Activated T-cell treated with anti-CD3 and anti-CD28 coated beads for 24 hours (primary cell): ENCODE data around the gene TRMT2A.
"Not testable (repeated sequence)": the region's sequence is repeated elsewhere in the genome, so short reads cannot be mapped to it uniquely, and the experiment has no call there.

ENCODE experiments used
- DNase-seq: peaks from one replicate; pipeline ENCODE4 v3.0.0-alpha.2; 2020; ENCODE audit warnings: low read depth

TRMT2A gene

DNA sequence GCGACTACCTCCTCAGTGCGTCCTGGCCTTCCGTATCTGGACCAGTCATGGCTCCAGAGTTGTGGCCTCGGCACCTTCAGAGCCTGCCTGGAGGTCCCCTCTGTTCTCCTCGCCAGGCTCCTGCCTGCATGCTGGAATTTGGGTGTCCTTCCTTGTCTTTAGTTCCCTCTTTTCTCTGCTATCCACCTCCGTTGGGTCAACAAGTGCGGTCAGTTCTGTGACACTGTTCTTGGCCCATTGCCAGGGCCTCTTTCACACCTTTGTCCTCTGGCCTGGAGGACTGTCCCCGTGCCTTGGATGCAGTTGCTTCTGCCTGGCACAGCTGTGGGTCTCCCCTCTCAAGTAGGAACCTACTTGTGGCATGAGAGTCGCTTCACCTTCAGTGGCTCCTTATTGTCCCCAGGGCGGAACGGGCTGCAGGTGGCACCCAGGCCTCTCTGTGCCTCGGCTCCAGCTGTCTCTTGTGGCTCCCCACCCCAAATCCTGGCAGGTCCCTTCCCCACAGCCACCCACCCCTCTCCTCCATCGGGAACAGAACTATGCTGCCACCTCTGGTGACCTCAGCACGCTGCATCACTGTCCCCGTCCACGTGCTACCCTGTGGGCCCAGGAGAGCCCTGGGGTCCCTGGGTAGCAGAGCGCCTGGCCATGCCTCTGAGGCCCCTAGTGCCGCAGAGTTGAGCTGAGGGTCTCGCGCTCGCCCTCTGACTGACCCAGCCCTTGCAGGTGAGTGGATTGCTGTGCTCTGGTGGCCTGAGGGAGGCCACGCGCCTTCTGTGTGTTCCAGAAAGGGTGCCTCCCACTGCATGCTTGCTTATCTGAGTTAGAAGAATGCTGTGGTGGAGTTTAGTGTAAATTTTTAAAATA, 32.2 kb downstream of the TRMT2A start:
- no peak for DNase-seq

DNA sequence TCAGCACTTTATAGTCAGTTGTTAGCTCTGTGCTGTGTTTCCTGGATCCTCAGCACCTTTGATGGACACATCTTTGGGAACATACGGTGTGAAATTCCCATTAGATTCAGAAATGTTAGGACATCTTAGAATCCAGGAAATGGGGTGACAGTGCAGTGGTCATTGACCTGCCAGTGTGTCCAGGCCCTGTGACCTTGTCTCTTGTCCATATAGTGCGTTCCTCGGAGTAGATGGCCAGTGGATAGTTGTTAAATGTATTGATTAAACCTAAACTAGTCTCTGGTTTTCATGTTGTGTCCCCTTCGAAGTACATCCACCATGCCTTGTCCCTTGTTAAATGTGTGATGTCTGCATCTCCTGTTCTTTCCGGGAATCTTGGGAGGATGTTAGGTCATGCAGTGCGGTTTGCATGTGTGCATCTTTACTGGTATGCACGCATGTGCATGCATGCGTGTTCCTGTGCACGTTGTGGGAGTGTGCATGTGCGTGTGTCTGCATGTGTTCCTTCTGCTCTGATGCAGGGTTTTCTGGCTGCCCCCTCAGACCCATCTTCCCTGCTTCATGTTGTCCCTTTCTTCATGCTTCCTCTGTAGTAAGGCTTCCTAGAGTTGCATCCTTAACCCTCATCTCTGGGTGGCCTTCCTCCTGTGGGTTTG, 33.0 kb downstream of the TRMT2A start:
- DNase-seq: no peak

DNA sequence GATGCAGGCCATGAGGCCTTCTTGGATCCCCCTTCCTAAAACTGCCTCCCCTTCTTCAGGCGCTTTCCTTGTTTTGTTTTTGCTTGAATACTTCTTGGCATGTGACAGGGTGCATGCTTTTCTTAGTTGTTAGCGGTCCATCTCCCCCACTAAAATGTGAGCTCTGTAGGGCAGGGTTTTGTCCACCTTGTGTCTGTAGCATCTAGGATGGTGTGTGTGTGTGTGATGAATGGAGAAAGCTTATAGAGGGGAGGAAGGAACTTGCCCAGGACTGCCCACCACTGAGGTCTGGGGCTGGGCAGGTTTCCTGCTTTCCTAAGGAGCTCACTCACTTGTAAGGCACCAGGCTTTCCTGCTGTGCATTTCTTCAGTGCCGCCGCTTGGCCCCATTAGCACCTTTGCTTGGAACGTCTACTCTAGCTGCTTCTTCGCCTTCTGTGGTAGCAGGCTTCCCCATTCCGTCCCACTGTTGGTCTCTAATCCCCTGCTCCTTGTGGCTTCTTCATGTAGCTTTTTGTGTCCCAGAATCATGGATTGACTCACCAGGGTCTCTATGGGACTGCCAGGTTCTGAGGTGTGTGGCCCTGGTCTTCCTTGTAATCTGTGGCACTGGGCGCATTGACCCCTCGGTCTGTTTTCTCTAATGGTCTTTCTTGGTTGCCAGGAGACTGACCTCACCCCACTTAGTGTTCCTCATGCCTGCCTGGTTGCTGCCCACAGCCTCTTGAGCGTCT, 33.7 kb downstream of the TRMT2A start:
- no peak for DNase-seq

- no peak for DNase-seq
These were observed 36.0 kb downstream of the TRMT2A start for GRCh38 chr22:20080776-20081654.

DNA sequence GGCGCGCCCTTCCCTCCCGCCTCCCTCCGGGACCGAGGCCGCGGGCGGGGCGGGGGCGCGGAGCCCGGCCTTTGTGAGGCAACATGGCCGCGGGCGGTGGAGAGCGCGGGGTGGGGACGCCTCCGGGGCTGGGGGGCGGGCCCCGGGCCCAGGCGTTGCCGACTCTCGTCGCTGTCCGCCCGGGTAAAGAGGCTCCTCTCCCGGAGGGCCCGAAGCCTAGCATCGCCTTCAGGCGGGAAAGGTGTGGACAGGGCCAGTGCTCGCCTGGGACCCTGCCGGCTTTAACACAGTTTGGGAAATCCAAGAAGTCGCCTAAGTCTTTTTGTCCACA, 36.6 kb downstream of the TRMT2A start:
- peak; percentile 61 for DNase-seq

GRCh38 chr22:20079745-20080444, 37.1 kb downstream of the TRMT2A start, which contains the start of gene DGCR8:
Gene DGCR8, plus strand, starts transcription at chr22:20080241. Its CDS starts 5,723 bp downstream, at chr22:20085964.
- DNase-seq: peak; percentile 68

- no peak for DNase-seq
These were observed 40.3 kb downstream of the TRMT2A start for GRCh38 chr22:20076627-20077172.

- no peak for DNase-seq
These were observed 45.5 kb downstream of the TRMT2A start for GRCh38 chr22:20071524-20071972.

DNA sequence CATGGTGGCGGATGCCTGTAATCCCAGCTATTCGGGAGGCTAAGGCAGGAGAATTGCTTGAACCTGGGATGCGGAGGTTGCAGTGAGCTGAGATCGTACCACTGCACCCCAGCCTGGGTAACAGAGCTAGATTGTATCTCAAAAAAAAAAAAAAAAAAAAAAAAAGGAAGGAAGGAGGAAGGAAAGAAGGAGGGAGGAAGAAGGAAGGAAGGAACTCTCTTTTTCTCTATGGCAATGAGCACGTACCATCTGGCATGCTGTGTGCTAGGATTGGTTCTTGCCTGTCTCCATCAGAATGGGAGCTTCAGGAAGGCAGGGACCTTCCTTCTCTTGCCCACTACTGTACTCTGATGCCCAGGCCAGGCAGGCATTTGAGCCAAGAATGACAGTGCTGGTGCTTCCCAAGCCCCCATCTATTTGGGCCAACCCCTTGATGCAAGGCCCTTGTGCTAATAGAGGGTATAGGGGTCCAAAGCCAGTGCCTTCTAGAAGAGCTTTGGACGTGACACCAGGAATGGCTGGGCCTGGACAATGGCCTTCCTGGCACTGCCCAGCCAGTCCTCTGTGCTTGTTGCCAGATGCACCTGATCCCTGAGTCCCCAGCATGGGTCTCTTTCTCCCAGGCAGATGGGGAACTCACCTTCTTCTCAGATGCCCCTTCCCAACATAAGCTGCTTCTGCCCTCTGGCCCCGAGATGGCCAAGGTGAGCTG, 47.5 kb downstream of the TRMT2A start:
- no peak for DNase-seq

DNA sequence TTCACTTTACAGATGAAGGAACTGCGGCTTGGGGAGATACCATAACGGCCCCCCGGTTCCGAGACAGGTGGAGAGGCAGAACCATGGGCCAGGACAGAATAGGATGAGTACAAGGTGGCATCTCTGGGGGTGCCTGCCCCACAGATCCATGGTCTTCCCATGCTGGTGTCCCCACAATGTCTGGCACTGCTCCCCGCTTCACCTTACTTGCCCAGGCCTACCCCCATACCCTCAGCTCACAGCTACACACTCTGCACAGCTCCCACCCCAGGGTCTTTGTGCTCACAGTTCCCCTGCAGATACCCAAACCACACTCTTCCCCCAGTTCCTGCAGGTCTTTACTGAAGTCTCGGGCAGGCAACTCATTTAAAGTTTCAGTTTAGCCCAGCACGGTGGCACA, 48.4 kb downstream of the TRMT2A start:
- no peak for DNase-seq

- not testable (repeated sequence) for DNase-seq
These were observed 49.7 kb downstream of the TRMT2A start for GRCh38 chr22:20067384-20067682.

GRCh38 chr22:20066617-20067383, 50.2 kb downstream of the TRMT2A start:
- no peak for DNase-seq

DNA sequence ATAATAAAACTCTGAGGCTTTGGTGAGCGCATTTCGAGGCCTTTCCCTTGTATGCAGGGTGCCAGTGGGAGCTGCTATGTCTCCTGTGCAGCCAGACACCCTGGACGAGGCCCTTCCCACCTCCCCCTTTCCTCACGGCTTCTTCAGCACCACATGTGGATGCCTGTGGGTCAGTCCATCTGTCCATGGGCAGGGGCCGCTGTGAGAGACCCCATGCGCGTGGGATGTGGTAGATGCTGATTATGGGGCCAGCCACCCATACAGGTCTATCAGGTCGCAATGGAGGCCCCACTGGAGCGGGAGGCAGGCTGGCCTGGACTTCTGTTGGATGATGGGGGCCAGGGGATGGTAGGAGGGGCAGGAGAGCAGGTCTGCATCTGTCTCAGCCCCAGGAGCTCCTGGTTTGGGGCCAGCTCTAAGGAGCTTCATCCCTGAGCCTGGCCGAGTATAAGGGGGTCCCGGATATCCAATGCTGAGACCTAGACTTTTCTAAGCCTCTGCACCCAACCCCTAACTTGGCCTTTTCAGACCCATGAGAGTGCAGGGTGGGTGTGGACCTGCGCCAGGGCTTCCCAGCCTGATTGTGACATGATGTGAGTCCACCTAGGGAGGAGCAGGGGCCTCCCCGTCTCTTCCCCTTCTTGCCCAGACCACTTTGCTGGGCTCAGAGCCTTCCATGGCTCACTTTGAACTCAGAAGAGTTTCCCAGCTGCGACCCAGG, 51.0 kb downstream of the TRMT2A start:
- no peak for DNase-seq

DNA sequence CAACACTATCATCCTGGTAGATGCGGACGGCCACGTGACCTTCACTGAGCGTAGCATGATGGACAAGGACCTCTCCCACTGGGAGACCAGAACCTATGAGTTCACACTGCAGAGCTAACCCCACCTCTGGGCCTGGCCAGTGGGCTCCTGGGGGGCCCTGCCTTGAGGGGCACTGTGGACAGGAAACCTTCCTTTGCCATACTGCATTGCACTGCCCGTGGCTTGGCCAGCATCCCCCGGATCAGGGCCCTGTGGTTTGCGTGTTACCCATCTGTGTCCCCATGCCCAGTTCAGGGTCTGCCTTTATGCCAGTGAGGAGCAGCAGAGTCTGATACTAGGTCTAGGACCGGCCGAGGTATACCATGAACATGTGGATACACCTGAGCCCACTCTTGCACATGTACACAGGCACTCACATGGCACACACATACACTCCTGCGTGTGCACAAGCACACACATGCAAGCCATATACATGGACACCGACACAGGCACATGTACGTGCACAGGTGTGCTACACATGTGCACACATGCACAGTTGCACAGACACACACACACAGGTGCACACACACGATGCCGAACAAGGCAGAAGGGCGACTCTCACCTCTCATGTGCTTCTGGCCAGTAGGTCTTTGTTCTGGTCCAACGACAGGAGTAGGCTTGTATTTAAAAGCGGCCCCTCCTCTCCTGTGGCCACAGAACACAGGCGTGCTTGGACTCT, 52.3 kb downstream of the TRMT2A start:
- DNase-seq: no peak

GRCh38 chr22:20064140-20064480, 52.9 kb downstream of the TRMT2A start:
- no peak for DNase-seq

DNA sequence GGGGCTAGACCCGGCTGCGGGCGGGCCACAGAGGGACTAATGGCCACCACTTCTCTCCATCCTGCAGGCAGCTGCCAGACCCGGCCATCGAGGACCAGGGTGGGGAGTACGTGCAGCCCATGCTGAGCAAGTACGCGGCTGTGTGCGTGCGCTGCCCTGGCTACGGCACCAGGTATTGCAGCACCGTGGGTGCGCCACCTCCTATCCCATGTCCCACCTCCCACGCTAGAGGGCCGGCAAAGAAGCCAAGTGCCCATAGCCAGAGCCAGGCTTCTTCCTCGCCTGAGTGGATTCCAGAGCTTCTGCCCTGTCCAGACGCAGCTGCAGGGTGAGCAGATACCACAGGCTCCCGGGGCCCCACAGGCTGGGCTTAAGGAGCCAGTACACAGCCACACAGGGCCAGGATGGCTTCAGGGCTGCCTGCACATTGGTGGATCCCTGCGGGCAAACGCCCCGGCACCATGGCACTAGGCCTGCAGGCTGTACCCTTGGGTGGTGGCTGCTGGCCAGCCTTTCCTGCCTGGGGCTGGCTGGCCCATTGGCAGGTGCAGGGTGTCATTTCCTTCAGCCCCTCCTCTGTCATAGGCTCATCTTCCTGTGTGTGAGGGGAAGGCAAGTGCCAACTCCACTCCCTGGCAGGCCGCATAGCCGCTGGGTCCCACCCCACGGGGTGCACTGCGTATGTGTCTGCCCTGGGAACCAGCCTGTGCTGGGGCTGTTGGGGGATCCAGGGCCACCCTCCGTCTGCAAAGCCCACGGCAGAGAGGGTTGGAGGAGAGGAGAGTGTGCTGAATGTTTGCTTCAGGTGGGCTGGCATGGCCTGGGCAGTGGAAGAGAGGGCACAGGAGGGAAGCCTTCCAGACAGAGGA, 53.5 kb downstream of the TRMT2A start:
- DNase-seq: no peak

DNA sequence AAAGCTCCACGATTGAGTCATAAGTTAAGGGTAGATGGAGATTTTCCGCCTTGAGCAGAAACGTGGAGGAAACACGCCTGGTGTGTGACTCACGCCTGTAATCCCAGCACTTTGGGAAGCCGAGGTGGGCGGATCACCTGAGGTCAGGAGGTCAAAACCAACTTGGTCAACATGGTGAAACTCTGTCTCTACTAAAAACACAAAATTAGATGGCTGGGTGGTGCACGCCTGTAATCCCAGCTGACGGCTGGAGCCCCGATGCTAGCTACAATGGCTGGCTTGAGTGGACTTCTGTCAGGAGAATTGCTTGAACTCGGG, 54.3 kb downstream of the TRMT2A start:
- DNase-seq: no peak
